A549 treated with RU486 at 1 μM for 4 hours (cell line): ENCODE data around the gene BET1. TPM values are rescaled to one million over a fixed set of nuclear protein-coding genes. Genes with fewer than 3 reads are reported as not detected.

Experiments used
- total RNA-seq: library from RNA; stranded (reverse); fragments of 200-300 nt; extraction: Qiagen RNA extraction; gene quantifications from 5 replicates; pipeline ENCODE4 v1.2.3, GENCODE V29; 2022; ENCODE audit warnings: low read depth

The BET1 gene, protein sequence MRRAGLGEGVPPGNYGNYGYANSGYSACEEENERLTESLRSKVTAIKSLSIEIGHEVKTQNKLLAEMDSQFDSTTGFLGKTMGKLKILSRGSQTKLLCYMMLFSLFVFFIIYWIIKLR
- 25.1 to 29.5 TPM (median 25.7 TPM) in 5 replicates for total RNA-seq

DNA sequence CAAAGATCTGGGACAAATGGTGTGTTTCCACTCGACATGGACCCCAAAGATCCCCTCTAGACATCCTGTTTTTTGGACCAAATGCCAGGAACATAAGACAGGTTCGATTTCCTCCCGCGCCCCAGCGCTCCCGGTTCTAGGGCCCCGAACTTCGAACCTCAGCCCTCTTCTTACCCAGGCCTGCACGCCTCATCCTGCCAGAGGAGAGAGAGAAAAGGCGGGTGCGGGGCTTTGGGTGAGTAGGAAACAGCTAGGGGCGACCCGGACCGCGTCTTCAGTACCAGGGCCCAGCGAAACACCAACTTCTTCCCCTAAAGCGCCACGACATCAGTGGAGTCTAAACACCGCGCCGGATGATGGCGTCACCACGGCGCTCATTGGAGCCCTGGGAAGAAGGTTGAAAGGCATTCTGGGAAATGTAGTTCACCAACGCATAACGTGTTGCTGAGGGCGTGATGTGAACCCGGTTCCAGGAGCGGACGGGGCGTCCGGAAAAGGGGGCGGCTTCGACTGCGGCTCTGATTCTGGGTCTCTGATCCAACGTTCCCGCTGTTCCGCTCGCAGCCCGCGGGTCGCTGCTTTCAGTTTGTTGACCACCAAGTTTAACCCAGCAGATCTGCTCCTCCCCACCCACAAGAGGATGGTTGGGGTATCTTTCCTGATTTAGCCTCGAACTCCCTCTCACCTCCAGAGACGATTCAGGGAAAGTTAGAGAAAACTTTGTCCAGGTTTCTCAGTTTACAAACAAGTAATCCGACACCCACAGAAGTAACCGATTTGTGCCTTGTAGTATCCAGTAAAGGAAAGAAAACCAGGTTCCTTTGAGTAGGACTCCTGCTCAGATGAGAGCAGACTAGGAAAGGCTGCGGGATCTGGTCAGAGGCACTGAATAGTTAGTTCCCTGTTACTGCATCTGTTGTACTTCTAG, at the start of gene BET1:
TSS of gene BET1 (minus strand) at position 332 of the 928 bp plus-strand sequence. CDS start at position 193, 139 bp downstream.

Other genes with a start within 250 kb of the BET1 start
- gene TFPI2, start 113.6 kb downstream of the BET1 start, total RNA-seq = 253 to 321 TPM (median 285 TPM) in 5 replicates
- gene GNGT1, start 97.8 kb downstream of the BET1 start, total RNA-seq = not detected in 5 replicates
- gene GNG11, start 82.6 kb downstream of the BET1 start, total RNA-seq = 24.5 to 40.8 TPM (median 35.6 TPM) in 5 replicates